Measurements from ENCODE around the gene OSBPL3. TPM values are rescaled to one million over a fixed set of nuclear protein-coding genes. Genes with fewer than 3 reads are reported as not detected.

Gene OSBPL3
- total and polyA plus RNA-seq, 4 donors = 0.28 to 3.0 (median 1.1) TPM

GRCh38 chr7:24848878-24849277, 131.1 kb downstream of the OSBPL3 start:
- Histone ChIP-seq H3K4me3 (ENCODE audit: low read depth in 1 of 3, low read length in 3 of 3) (no peak overlapping the region), H3K27ac (ENCODE audit: low read depth in 1 of 2, low read length in 2 of 2) (no peak overlapping the region), H3K9ac (ENCODE audit: low read depth in 1 of 2, low read length in 2 of 2) (no peak overlapping the region), H3K27me3 (ENCODE audit: control insufficient read depth in 4 of 4, insufficient read depth in 4 of 4, low read length in 3 of 4) (no peaks in the 10 kb centered on the region), H3K9me3 (ENCODE audit: control insufficient read depth in 4 of 4, low read length in 3 of 4) (no peaks in the 10 kb centered on the region), H3K36me3 (ENCODE audit: control insufficient read depth in 4 of 4, insufficient read depth in 3 of 4, low read depth in 1 of 4, low read length in 3 of 4) (no peaks in the 10 kb centered on the region), H3K4me1 (ENCODE audit: control insufficient read depth in 4 of 4, insufficient read depth in 4 of 4, low read length in 3 of 4) (no peaks in the 10 kb centered on the region)
- 92% methylated on average over 16 of the region's 16 CpGs for WGBS
- no peak for DNase-seq (ENCODE audit: low spot score)
- TF ChIP-seq ATF3 (IDR thresholded peaks at IDR 0.05) = no peak

DNA sequence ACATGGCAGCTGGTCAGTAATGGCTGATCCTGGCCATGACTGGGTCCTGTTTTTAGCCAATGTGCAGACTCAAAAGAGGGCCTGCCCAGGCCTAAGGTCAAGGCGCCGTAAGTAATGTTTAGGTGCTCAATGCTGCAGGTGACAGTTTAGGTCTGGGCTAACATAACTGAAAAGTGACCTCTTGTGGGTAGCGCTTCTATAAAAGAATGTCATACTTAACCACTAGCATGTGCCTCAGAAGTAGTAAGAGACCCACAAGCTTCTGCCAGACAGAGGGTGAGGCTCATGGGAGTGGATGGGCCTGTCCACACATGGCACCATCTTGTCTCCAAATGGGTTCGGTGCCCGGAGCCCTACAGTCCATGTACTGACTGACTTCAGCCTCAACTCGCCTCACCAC, 132.2 kb downstream of the OSBPL3 start:
- 95% methylated on average over 6 of the region's 6 CpGs for WGBS

GRCh38 chr7:24843821-24844434, 136.1 kb downstream of the OSBPL3 start:
- Histone ChIP-seq H3K4me1 (ENCODE audit: control insufficient read depth in 4 of 4, insufficient read depth in 4 of 4, low read length in 3 of 4) (no peaks in the 10 kb centered on the region), H3K36me3 (ENCODE audit: control insufficient read depth in 4 of 4, insufficient read depth in 3 of 4, low read depth in 1 of 4, low read length in 3 of 4) (no peaks in the 10 kb centered on the region), H3K9ac (ENCODE audit: low read depth in 1 of 2, low read length in 2 of 2) (no peak overlapping the region), H3K4me3 (ENCODE audit: low read depth in 1 of 3, low read length in 3 of 3) (no peak overlapping the region), H3K27ac (ENCODE audit: low read depth in 1 of 2, low read length in 2 of 2) (no peak overlapping the region), H3K27me3 (ENCODE audit: control insufficient read depth in 4 of 4, insufficient read depth in 4 of 4, low read length in 3 of 4) (no peaks in the 10 kb centered on the region), H3K9me3 (ENCODE audit: control insufficient read depth in 4 of 4, low read length in 3 of 4) (no peaks in the 10 kb centered on the region)
- TF ChIP-seq YY1 (IDR thresholded peaks at IDR 0.05) (no peak), RAD21 (IDR thresholded peaks at IDR 0.05) (no peak), ATF3 (IDR thresholded peaks at IDR 0.05) (no peak), FOXA1 (IDR thresholded peaks at IDR 0.05) (no peak), GABPA (IDR thresholded peaks at IDR 0.05 in 1 of 2, conservative IDR thresholded peaks at IDR 0.05 in 1 of 2) (no peak), RXRA (IDR thresholded peaks at IDR 0.05) (no peak)
- no peak for DNase-seq (ENCODE audit: low spot score)
- 93% methylated on average over 5 of the region's 5 CpGs for WGBS

More for the DNA sequence above, 132.2 kb downstream of the OSBPL3 start:
- H3K9me3 ChIP-seq (ENCODE audit: control insufficient read depth in 4 of 4, low read length in 3 of 4) = no peaks in the 10 kb centered on the region
- no peaks in the 10 kb centered on the region for H3K36me3 ChIP-seq (ENCODE audit: control insufficient read depth in 4 of 4, insufficient read depth in 3 of 4, low read depth in 1 of 4, low read length in 3 of 4)
- no peaks in the 10 kb centered on the region for H3K27me3 ChIP-seq (ENCODE audit: control insufficient read depth in 4 of 4, insufficient read depth in 4 of 4, low read length in 3 of 4)
- no peak overlapping the region for H3K4me3 ChIP-seq (ENCODE audit: low read depth in 1 of 3, low read length in 3 of 3)
- no peak overlapping the region for H3K9ac ChIP-seq (ENCODE audit: low read depth in 1 of 2, low read length in 2 of 2)
- DNase-seq (ENCODE audit: low spot score) = no peak
- no peak for TF ChIP-seq NR2F2 (IDR thresholded peaks at IDR 0.05)
- no peak for TF ChIP-seq HNF4G (IDR thresholded peaks at IDR 0.05)
- no peaks in the 10 kb centered on the region for H3K4me1 ChIP-seq (ENCODE audit: control insufficient read depth in 4 of 4, insufficient read depth in 4 of 4, low read length in 3 of 4)
- no peak overlapping the region for H3K27ac ChIP-seq (ENCODE audit: low read depth in 1 of 2, low read length in 2 of 2)

DNA sequence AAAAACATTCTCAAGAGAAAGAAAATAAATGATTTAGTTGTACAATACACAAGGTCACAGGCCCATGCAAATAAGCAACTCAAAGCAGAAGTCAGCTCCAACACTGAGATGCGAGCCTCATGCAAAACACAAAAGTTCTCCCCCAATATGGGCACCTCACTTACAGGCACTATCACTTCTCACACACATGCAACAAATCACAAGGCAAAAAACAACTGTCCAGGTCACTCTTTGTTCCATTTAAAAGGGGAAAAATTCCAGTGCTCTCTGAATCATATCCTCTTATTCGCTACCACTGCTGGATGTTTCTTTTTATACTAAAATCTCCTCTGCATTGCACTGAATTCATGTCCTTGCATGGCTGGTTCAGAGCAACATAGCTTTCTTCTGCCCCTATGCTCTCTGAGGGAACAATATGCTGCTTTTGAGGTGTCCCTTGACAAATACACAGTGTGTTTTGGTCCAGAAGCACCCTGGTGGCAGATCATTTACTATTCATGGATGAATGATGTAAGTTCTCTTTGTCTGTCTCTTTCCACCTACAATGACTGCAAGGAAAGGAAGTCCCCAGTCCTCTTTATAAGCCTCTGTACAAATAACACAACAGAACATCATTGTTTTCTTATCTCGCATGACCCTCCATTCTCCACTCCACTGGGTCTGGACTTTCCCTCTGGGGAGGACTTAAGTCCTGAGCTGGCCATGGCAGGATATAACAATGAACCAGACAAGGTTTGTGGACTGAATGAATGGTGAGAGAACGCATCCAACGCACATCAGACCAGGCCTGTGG, 137.3 kb downstream of the OSBPL3 start:
- H3K9ac ChIP-seq (ENCODE audit: low read depth in 1 of 2, low read length in 2 of 2) = no peak overlapping the region
- no peak for DNase-seq (ENCODE audit: low spot score)
- H3K27me3 ChIP-seq (ENCODE audit: control insufficient read depth in 4 of 4, insufficient read depth in 4 of 4, low read length in 3 of 4) = no peaks in the 10 kb centered on the region
- H3K27ac ChIP-seq (ENCODE audit: low read depth in 1 of 2, low read length in 2 of 2) = no peak overlapping the region
- no peak overlapping the region for H3K4me3 ChIP-seq (ENCODE audit: low read depth in 1 of 3, low read length in 3 of 3)
- no peaks in the 10 kb centered on the region for H3K4me1 ChIP-seq (ENCODE audit: control insufficient read depth in 4 of 4, insufficient read depth in 4 of 4, low read length in 3 of 4)
- no peaks in the 10 kb centered on the region for H3K9me3 ChIP-seq (ENCODE audit: control insufficient read depth in 4 of 4, low read length in 3 of 4)
- H3K36me3 ChIP-seq (ENCODE audit: control insufficient read depth in 4 of 4, insufficient read depth in 3 of 4, low read depth in 1 of 4, low read length in 3 of 4) = no peaks in the 10 kb centered on the region
- 86% methylated on average over 5 of the region's 5 CpGs for WGBS
- TF ChIP-seq FOXA1 (IDR thresholded peaks at IDR 0.05) (no peak), HNF4A (conservative IDR thresholded peaks at IDR 0.05) (no peak), TAF1 (conservative IDR thresholded peaks at IDR 0.05) (no peak), SP1 (IDR thresholded peaks at IDR 0.05) (no peak), EGR1 (IDR thresholded peaks at IDR 0.05; ENCODE audit: low read depth in 2 of 2) (no peak), RXRA (IDR thresholded peaks at IDR 0.05) (no peak), FOXA2 (IDR thresholded peaks at IDR 0.05) (no peak), RAD21 (IDR thresholded peaks at IDR 0.05) (no peak), JUND (IDR thresholded peaks at IDR 0.05) (no peak), YY1 (IDR thresholded peaks at IDR 0.05) (no peak), GABPA (IDR thresholded peaks at IDR 0.05 in 1 of 2, conservative IDR thresholded peaks at IDR 0.05 in 1 of 2) (no peak)
- TF ChIP-seq, protein P1, sequence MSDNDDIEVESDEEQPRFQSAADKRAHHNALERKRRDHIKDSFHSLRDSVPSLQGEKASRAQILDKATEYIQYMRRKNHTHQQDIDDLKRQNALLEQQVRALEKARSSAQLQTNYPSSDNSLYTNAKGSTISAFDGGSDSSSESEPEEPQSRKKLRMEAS (IDR thresholded peaks at IDR 0.05) = no peak
- TF ChIP-seq, protein P2, sequence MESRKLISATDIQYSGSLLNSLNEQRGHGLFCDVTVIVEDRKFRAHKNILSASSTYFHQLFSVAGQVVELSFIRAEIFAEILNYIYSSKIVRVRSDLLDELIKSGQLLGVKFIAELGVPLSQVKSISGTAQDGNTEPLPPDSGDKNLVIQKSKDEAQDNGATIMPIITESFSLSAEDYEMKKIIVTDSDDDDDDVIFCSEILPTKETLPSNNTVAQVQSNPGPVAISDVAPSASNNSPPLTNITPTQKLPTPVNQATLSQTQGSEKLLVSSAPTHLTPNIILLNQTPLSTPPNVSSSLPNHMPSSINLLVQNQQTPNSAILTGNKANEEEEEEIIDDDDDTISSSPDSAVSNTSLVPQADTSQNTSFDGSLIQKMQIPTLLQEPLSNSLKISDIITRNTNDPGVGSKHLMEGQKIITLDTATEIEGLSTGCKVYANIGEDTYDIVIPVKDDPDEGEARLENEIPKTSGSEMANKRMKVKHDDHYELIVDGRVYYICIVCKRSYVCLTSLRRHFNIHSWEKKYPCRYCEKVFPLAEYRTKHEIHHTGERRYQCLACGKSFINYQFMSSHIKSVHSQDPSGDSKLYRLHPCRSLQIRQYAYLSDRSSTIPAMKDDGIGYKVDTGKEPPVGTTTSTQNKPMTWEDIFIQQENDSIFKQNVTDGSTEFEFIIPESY (IDR thresholded peaks at IDR 0.05) = no peak
- TF ChIP-seq, protein P3, sequence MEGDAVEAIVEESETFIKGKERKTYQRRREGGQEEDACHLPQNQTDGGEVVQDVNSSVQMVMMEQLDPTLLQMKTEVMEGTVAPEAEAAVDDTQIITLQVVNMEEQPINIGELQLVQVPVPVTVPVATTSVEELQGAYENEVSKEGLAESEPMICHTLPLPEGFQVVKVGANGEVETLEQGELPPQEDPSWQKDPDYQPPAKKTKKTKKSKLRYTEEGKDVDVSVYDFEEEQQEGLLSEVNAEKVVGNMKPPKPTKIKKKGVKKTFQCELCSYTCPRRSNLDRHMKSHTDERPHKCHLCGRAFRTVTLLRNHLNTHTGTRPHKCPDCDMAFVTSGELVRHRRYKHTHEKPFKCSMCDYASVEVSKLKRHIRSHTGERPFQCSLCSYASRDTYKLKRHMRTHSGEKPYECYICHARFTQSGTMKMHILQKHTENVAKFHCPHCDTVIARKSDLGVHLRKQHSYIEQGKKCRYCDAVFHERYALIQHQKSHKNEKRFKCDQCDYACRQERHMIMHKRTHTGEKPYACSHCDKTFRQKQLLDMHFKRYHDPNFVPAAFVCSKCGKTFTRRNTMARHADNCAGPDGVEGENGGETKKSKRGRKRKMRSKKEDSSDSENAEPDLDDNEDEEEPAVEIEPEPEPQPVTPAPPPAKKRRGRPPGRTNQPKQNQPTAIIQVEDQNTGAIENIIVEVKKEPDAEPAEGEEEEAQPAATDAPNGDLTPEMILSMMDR (IDR thresholded peaks at IDR 0.05; ENCODE audit: low read depth, low read length, missing input control) = no peak

All from liver (tissue), 9 donors.